GM12865 (cell line): ENCODE results near the gene PRDM10.

Source experiments
- DNase-seq: peaks from one replicate; pipeline ENCODE4 v3.0.0; 2010; ENCODE audit warnings: low read depth
- H3K4me3 ChIP-seq: 2 replicates; pipeline ENCODE4 v1.5.1; 2011; ENCODE audit warnings: mild to moderate bottlenecking, low read depth, low read length, control low read depth
- CTCF ChIP-seq: IDR thresholded peaks from 2 replicates; pipeline ENCODE4 v1.5.1; 2011; ENCODE audit warnings: low read length, control low read depth, low read depth, inconsistent platforms; ENCODE audit not compliant: insufficient read depth; ENCODE audit errors: missing control alignments

The PRDM10 gene

GRCh38 chr11:130000552-130001176 lies 2.0 kb downstream of the PRDM10 start:
- peak overlapping the region; percentile 70 for H3K4me3 ChIP-seq
- no peak for DNase-seq
- TF ChIP-seq CTCF, result no peak

GRCh38 chr11:129999407-129999806 lies 3.2 kb downstream of the PRDM10 start:
- no peak for TF ChIP-seq CTCF
- no peak for DNase-seq
- H3K4me3 ChIP-seq, result no peak overlapping the region

GRCh38 chr11:129998905-129999304 lies 3.7 kb downstream of the PRDM10 start:
- DNase-seq, result no peak
- no peak for TF ChIP-seq CTCF
- H3K4me3 ChIP-seq, result no peak overlapping the region

GRCh38 chr11:129998107-129998506 lies 4.5 kb downstream of the PRDM10 start:
- no peak for DNase-seq
- TF ChIP-seq CTCF, result no peak
- H3K4me3 ChIP-seq, result no peak overlapping the region

GRCh38 chr11:129997513-129997912 lies 5.1 kb downstream of the PRDM10 start:
- no peak for DNase-seq
- no peak overlapping the region for H3K4me3 ChIP-seq
- TF ChIP-seq CTCF, result no peak

- no peak overlapping the region for H3K4me3 ChIP-seq
- TF ChIP-seq CTCF, result no peak
- no peak for DNase-seq
Observed at GRCh38 chr11:129996113-129996870, 6.3 kb downstream of the PRDM10 start.
